HepG2 (cell line): Measurements from ENCODE around the gene SAMD4B. TPM values are rescaled to one million over a fixed set of nuclear protein-coding genes. Genes with fewer than 3 reads are reported as not detected.

Source experiments
- ARNT2 ChIP-seq: sonication (generic); formaldehyde crosslinking; IDR thresholded peaks from 2 replicates; pipeline ENCODE4 v1.8.0; 2022; ENCODE audit warnings: mild to moderate bottlenecking, low read depth, missing genetic modification reagents, moderate library complexity
- JUN ChIP-seq: sonication (generic); formaldehyde crosslinking; IDR thresholded peaks from 2 replicates; pipeline ENCODE4 v1.4.0; 2020; ENCODE audit warnings: mild to moderate bottlenecking, missing genetic modification reagents
- NAIF1 ChIP-seq: sonication (generic); formaldehyde crosslinking; IDR thresholded peaks from 2 replicates; pipeline ENCODE4 v1.5.0; 2020; ENCODE audit warnings: mild to moderate bottlenecking, missing genetic modification reagents, borderline replicate concordance
- NFAT5 ChIP-seq: sonication (generic); formaldehyde crosslinking; IDR thresholded peaks from 2 replicates; pipeline ENCODE4 v1.4.0; 2020; ENCODE audit warnings: missing genetic modification reagents
- NFKBIZ ChIP-seq: IDR thresholded peaks from 2 replicates; pipeline ENCODE4 v1.6.1; 2018; ENCODE audit warnings: missing genetic modification reagents, missing compliant biosample characterization
- NFRKB ChIP-seq: fragments of 450-650 bp; IDR thresholded peaks from 2 replicates; pipeline ENCODE4 v1.6.1; 2017
- NFYC ChIP-seq: IDR thresholded peaks from 2 replicates; pipeline ENCODE4 v1.6.1; 2016; ENCODE audit warnings: missing genetic modification reagents, missing compliant biosample characterization
- NR2F2 ChIP-seq: IDR thresholded peaks from 2 replicates; pipeline ENCODE4 v1.6.1; 2012; ENCODE audit warnings: low read depth, inconsistent platforms, borderline replicate concordance
- RBAK ChIP-seq: sonication (generic); formaldehyde crosslinking; IDR thresholded peaks from 2 replicates; pipeline ENCODE4 v1.5.1; 2020; ENCODE audit warnings: mild to moderate bottlenecking, missing genetic modification reagents
- RFX3 ChIP-seq: IDR thresholded peaks from 2 replicates; pipeline ENCODE4 v1.6.1; 2016; ENCODE audit warnings: missing biosample characterization, missing genetic modification reagents
- SMAD3 ChIP-seq: sonication (generic); formaldehyde crosslinking; IDR thresholded peaks from 2 replicates; pipeline ENCODE4 v1.4.0; 2020; ENCODE audit warnings: missing genetic modification reagents
- SRF ChIP-seq: IDR thresholded peaks from 2 replicates; pipeline ENCODE4 v1.6.1; 2011; ENCODE audit warnings: mild to moderate bottlenecking, low read depth, low read length, moderate library complexity
- SRSF9 ChIP-seq: fragments of 200-400 bp; formaldehyde crosslinking; IDR thresholded peaks from 2 replicates; pipeline ENCODE4 v1.6.1; 2018; ENCODE audit warnings: borderline replicate concordance, mild to moderate bottlenecking, low read depth, low read length; ENCODE audit not compliant: insufficient read depth, poor library complexity, severe bottlenecking
- ZIK1 ChIP-seq: sonication (generic); formaldehyde crosslinking; IDR thresholded peaks from 2 replicates; pipeline ENCODE4 v1.5.0; 2020; ENCODE audit warnings: mild to moderate bottlenecking, low read depth, missing genetic modification reagents, borderline replicate concordance
- ZNF142 ChIP-seq: sonication (generic); formaldehyde crosslinking; IDR thresholded peaks from 2 replicates; pipeline ENCODE4 v1.4.0; 2020; ENCODE audit warnings: missing genetic modification reagents
- ZNF670 ChIP-seq: sonication (generic); formaldehyde crosslinking; IDR thresholded peaks from 2 replicates; pipeline ENCODE4 v1.8.0; 2022; ENCODE audit warnings: mild to moderate bottlenecking, missing genetic modification reagents, borderline replicate concordance
- ZNF740 ChIP-seq: sonication (generic); formaldehyde crosslinking; IDR thresholded peaks from 2 replicates; pipeline ENCODE4 v1.4.0; 2020; ENCODE audit warnings: missing genetic modification reagents
- ZSCAN30 ChIP-seq: sonication (generic); formaldehyde crosslinking; IDR thresholded peaks from 2 replicates; pipeline ENCODE4 v1.5.0; 2020; ENCODE audit warnings: mild to moderate bottlenecking, missing genetic modification reagents
- polyA plus RNA-seq, 8 experiments: library from polyadenylated mRNA; depleted of rRNA in 3 of 8; stranded (reverse) in 7 of 8; unstranded in 1 of 8; fragments of >200 nt; fragmentation: Illumina TruSeq in 4 of 8; extraction: Trizol in 4 of 8; gene quantifications; 2 replicates each; pipeline versions ENCODE4 v1.2.1 to v1.2.3, GENCODE V29; 2011 to 2016; ENCODE audit warnings: low read depth in 4 of 8, missing spikeins in 1 of 8, mixed read lengths in 1 of 8; ENCODE audit not compliant: insufficient read depth in 1 of 8
- total RNA-seq, 5 experiments: library from RNA; depleted of rRNA; stranded (reverse); fragments of >200 nt; fragmentation: Illumina TruSeq; extraction: Trizol; gene quantifications; 2 replicates each; pipeline ENCODE4 v1.2.3, GENCODE V29; 2016; ENCODE audit warnings: low read depth in 1 of 5

Gene SAMD4B
- total and polyA plus RNA-seq, 2 of the 13 experiments (the other 11 are each of a cell fraction or from before 2014, with no cell fraction given) = 26.0 to 31.8 TPM

GRCh38 chr19:39341719-39342604 is at the start of gene SAMD4B (continued):
- TF ChIP-seq ZNF142 (CRISPR knock-in tag) = no peak
- TF ChIP-seq NFKBIZ (CRISPR knock-in tag) = peak; percentile 90
- 0 out of 2 replicates have a peak, but pooled peaks have one; percentile 20 for TF ChIP-seq SRF
- TF ChIP-seq NAIF1 (CRISPR knock-in tag) = no peak
- TF ChIP-seq RBAK (CRISPR knock-in tag) = 0 out of 2 replicates have a peak, but pooled peaks have one; percentile 38
- TF ChIP-seq SRSF9 = no peak
- 0 out of 2 replicates have a peak, but pooled peaks have one; percentile 45 for TF ChIP-seq ZNF740
- TF ChIP-seq ARNT2 (CRISPR knock-in tag) = peak; percentile 58
- TF ChIP-seq NFAT5 (CRISPR knock-in tag) = 0 out of 2 replicates have a peak, but pooled peaks have one; percentile 30
- peak; percentile 76 for TF ChIP-seq SMAD3 (CRISPR knock-in tag)
- TF ChIP-seq ZNF670 (CRISPR knock-in tag) = peak; percentile 31; the same call in 1 of the 2 replicates
- TF ChIP-seq ZIK1 = no peak; the same call in 1 of the 2 replicates
- peak; percentile 71 for TF ChIP-seq RFX3 (CRISPR knock-in tag)
- no peak for TF ChIP-seq NFRKB
- no peak for TF ChIP-seq ZSCAN30 (CRISPR knock-in tag)
- no peak for TF ChIP-seq JUN (CRISPR knock-in tag)
- TF ChIP-seq NFYC = peak; percentile 83
- TF ChIP-seq NR2F2 = no peak
